CMK (cell line): ENCODE results near the gene VWCE.
"Not testable (repeated sequence)": the region's sequence is repeated elsewhere in the genome, so short reads cannot be mapped to it uniquely, and the experiment has no call there.

Experiments used
- DNase-seq: peaks from one replicate; pipeline ENCODE4 v3.0.0-alpha.2; 2010; ENCODE audit warnings: low read depth

The VWCE gene

GRCh38 chr11:61211327-61211952, 83.7 kb downstream of the VWCE start:
- DNase-seq, result not testable (repeated sequence)

- DNase-seq, result not testable (repeated sequence)
Measured at GRCh38 chr11:61210629-61211028, 84.5 kb downstream of the VWCE start.
